Stimulated activated CD4-positive, alpha-beta T cell treated with anti-CD3 and anti-CD28 coated beads, Interleukin-4, amount 100 ng/mL, for 24 hours (primary cell): ENCODE results near the gene AFAP1.

Experiments used
- DNase-seq: peaks from one replicate; pipeline ENCODE4 v3.0.0-alpha.2; 2020

AFAP1 gene

GRCh38 chr4:7747566-7747965 is 192.1 kb downstream of the AFAP1 start:
- no peak for DNase-seq

GRCh38 chr4:7747062-7747385 is 192.6 kb downstream of the AFAP1 start:
- DNase-seq: no peak

GRCh38 chr4:7746351-7747061 is 193.2 kb downstream of the AFAP1 start:
- no peak for DNase-seq

- DNase-seq: no peak
Observed at GRCh38 chr4:7745301-7745885, 194.3 kb downstream of the AFAP1 start.

GRCh38 chr4:7744142-7744804 is 195.4 kb downstream of the AFAP1 start:
- DNase-seq: no peak

GRCh38 chr4:7742807-7743280 is 196.8 kb downstream of the AFAP1 start:
- no peak for DNase-seq

GRCh38 chr4:7741946-7742806 is 197.5 kb downstream of the AFAP1 start:
- no peak for DNase-seq

- DNase-seq: no peak
Observed at GRCh38 chr4:7740866-7741525, 198.7 kb downstream of the AFAP1 start.

- no peak for DNase-seq
Observed at GRCh38 chr4:7739918-7740865, 199.5 kb downstream of the AFAP1 start.

GRCh38 chr4:7739077-7739917 is 200.4 kb downstream of the AFAP1 start:
- no peak for DNase-seq

- DNase-seq: no peak
Observed at GRCh38 chr4:7738458-7739076, 201.1 kb downstream of the AFAP1 start.

- no peak for DNase-seq
Observed at GRCh38 chr4:7737752-7738457, 201.8 kb downstream of the AFAP1 start.

GRCh38 chr4:7737268-7737645 is 202.4 kb downstream of the AFAP1 start:
- no peak for DNase-seq

- DNase-seq: no peak
Observed at GRCh38 chr4:7736436-7737267, 203.0 kb downstream of the AFAP1 start.

GRCh38 chr4:7735961-7736360 is 203.7 kb downstream of the AFAP1 start:
- DNase-seq: no peak

GRCh38 chr4:7735395-7735794 is 204.3 kb downstream of the AFAP1 start:
- DNase-seq: no peak

GRCh38 chr4:7734651-7735260 is 204.9 kb downstream of the AFAP1 start:
- DNase-seq: no peak
